Endodermal cell (in vitro differentiated cells): ENCODE measurements around the gene YIF1A. TPM values are rescaled to one million over a fixed set of nuclear protein-coding genes. Genes with fewer than 3 reads are reported as not detected.
A peak's percentile ranks its signal among the peaks of the same experiment; 100 is the strongest.

Experiments used
- DNase-seq: peaks from one replicate; pipeline ENCODE4 v3.0.0-alpha.2; 2017
- H3K27ac ChIP-seq: 2 replicates; pipeline ENCODE4 v1.5.1; 2013; ENCODE audit warnings: mild to moderate bottlenecking, low read depth, low read length, moderate library complexity
- H3K27me3 ChIP-seq: 2 replicates; pipeline ENCODE4 v1.6.1; 2013; ENCODE audit warnings: mild to moderate bottlenecking, low read length, moderate library complexity; ENCODE audit not compliant: insufficient read depth, control insufficient read depth, poor library complexity, severe bottlenecking
- H3K36me3 ChIP-seq: 2 replicates; pipeline ENCODE4 v1.7.0; 2013; ENCODE audit warnings: mild to moderate bottlenecking, low read length, moderate library complexity; ENCODE audit not compliant: control insufficient read depth, insufficient read depth
- H3K4me1 ChIP-seq: one replicate; pipeline ENCODE4 v1.7.0; 2013; ENCODE audit warnings: low read length; ENCODE audit not compliant: control insufficient read depth, insufficient read depth
- H3K4me3 ChIP-seq: 2 replicates; pipeline ENCODE4 v1.5.1; 2013; ENCODE audit warnings: mild to moderate bottlenecking, low read length, moderate library complexity
- H3K9ac ChIP-seq: 2 replicates; pipeline ENCODE4 v1.6.1; 2013; ENCODE audit warnings: mild to moderate bottlenecking, low read length, moderate library complexity; ENCODE audit not compliant: poor library complexity, severe bottlenecking; ENCODE audit errors: extremely low read depth
- H3K9me3 ChIP-seq: 2 replicates; pipeline ENCODE4 v1.6.1; 2013; ENCODE audit warnings: mild to moderate bottlenecking, low read length, moderate library complexity; ENCODE audit not compliant: control insufficient read depth
- H3K27ac Mint-ChIP-seq: 2 replicates; pipeline ENCODE4 v1.8.0; 2020; ENCODE audit warnings: mixed read lengths
- H3K27me3 Mint-ChIP-seq: 2 replicates; pipeline ENCODE4 v1.8.0; 2021; ENCODE audit warnings: mild to moderate bottlenecking, mixed read lengths; ENCODE audit not compliant: insufficient read depth
- H3K36me3 Mint-ChIP-seq: 2 replicates; pipeline ENCODE4 v1.8.0; 2020; ENCODE audit warnings: low read depth, mixed read lengths
- H3K4me1 Mint-ChIP-seq: 2 replicates; pipeline ENCODE4 v1.8.0; 2020; ENCODE audit warnings: mixed read lengths
- H3K4me3 Mint-ChIP-seq: 2 replicates; pipeline ENCODE4 v1.8.0; 2020; ENCODE audit warnings: mild to moderate bottlenecking, moderate library complexity, mixed read lengths
- H3K9me3 Mint-ChIP-seq: 2 replicates; pipeline ENCODE4 v1.8.0; 2020; ENCODE audit warnings: mild to moderate bottlenecking, mixed read lengths
- CTCF ChIP-seq: fragments of 200-600 bp; sonication (generic); conservative IDR thresholded peaks from 2 replicates; pipeline ENCODE4 v1.5.0; 2021; ENCODE audit warnings: antibody characterized with exemption, mild to moderate bottlenecking
- WGBS, 2 experiments: methylation state at CpG; one replicate each; pipeline versions ENCODE4 v1.1.5 to v1.1.7; 2013; ENCODE audit warnings: missing lambda C conversion rate in 2 of 2, mixed read lengths in 1 of 2; ENCODE audit not compliant: insufficient coverage in 1 of 2, insufficient read length in 1 of 2; 5-methylcytosine and 5-hydroxymethylcytosine counted together
- total RNA-seq, 2 donors: library from RNA; stranded (reverse); fragmentation: NEBNext Ultra II Directional in 1 of 2; extraction: Animal tissue kit (Norgen Biotek cat#: 25700) in 1 of 2; gene quantifications; 2 replicates in 1 of 2; 3 replicates in 1 of 2; pipeline ENCODE4 v1.2.1, GENCODE V29; 2021

YIF1A gene
- total RNA-seq, 2 donors from 2014 or later: 70.6 to 80.1 TPM

- Histone ChIP-seq H3K9me3 (no peaks in the 10 kb centered on the region), H3K27ac (no peak overlapping the region), H3K27me3 (no peaks in the 10 kb centered on the region), H3K4me3 (no peak overlapping the region), H3K9ac (no peak overlapping the region), H3K4me1 (no peaks in the 10 kb centered on the region), H3K36me3 (peaks cover 41% of the 10 kb centered on the region)
- Mint-ChIP-seq H3K27me3 (no peaks in the 10 kb centered on the region), H3K4me3 (no peak overlapping the region), H3K27ac (no peak overlapping the region), H3K4me1 (peaks cover 8% of the 10 kb centered on the region), H3K36me3 (peaks cover 39% of the 10 kb centered on the region), H3K9me3 (no peaks in the 10 kb centered on the region)
- no peak for TF ChIP-seq CTCF
- no peak for DNase-seq
- WGBS, 2 experiments: 90 to 94% methylated on average over 2 of the region's 2 CpGs
Observed at GRCh38 chr11:66272596-66272995, 16.3 kb downstream of the YIF1A start.

- Mint-ChIP-seq H3K4me3 (no peak overlapping the region), H3K27me3 (no peaks in the 10 kb centered on the region), H3K27ac (no peak overlapping the region), H3K36me3 (peaks cover 43% of the 10 kb centered on the region), H3K4me1 (peaks cover 13% of the 10 kb centered on the region), H3K9me3 (no peaks in the 10 kb centered on the region)
- Histone ChIP-seq H3K4me1 (no peaks in the 10 kb centered on the region), H3K4me3 (no peak overlapping the region), H3K27ac (no peak overlapping the region), H3K27me3 (no peaks in the 10 kb centered on the region), H3K36me3 (peaks cover 42% of the 10 kb centered on the region), H3K9ac (no peak overlapping the region), H3K9me3 (no peaks in the 10 kb centered on the region)
- no peak for DNase-seq
- WGBS, 2 experiments: 94% methylated on average over 5 to 7 of the region's 7 CpGs
- TF ChIP-seq CTCF: no peak
Observed at GRCh38 chr11:66271816-66272215, 17.1 kb downstream of the YIF1A start.

GRCh38 chr11:66268952-66269905, 19.7 kb downstream of the YIF1A start:
- TF ChIP-seq CTCF: peak; percentile 62
- WGBS, 2 experiments: 7 to 17% methylated on average over 8 to 32 of the region's 32 CpGs
- H3K9ac ChIP-seq: peak overlapping the region; percentile 79
- no peaks in the 10 kb centered on the region for H3K27me3 Mint-ChIP-seq
- peaks cover 13% of the 10 kb centered on the region for H3K4me1 Mint-ChIP-seq
- no peaks in the 10 kb centered on the region for H3K27me3 ChIP-seq
- H3K9me3 ChIP-seq: no peaks in the 10 kb centered on the region
- H3K36me3 Mint-ChIP-seq: peaks cover 41% of the 10 kb centered on the region
- H3K4me1 ChIP-seq: no peaks in the 10 kb centered on the region
- peak overlapping the region; percentile 79 for H3K4me3 Mint-ChIP-seq
- peak overlapping the region; percentile 86 for H3K27ac Mint-ChIP-seq
- H3K36me3 ChIP-seq: peaks cover 54% of the 10 kb centered on the region
- H3K4me3 ChIP-seq: peak overlapping the region; percentile 97
- H3K27ac ChIP-seq: peak overlapping the region; percentile 89
- H3K9me3 Mint-ChIP-seq: no peaks in the 10 kb centered on the region
- DNase-seq: peak; percentile 78
